Activated T-helper 1 cell treated with anti-CD3 and anti-CD28 coated beads, Interleukin-2, amount 50 U/mL, for 16 hours (primary cell): ENCODE results near the gene JPH3.

Experiments
- DNase-seq, 2 donors: peaks; one replicate each; pipeline ENCODE4 v3.0.0-alpha.2; 2020; ENCODE audit warnings: low read depth in 1 of 2, low spot score in 1 of 2

Gene JPH3

DNA sequence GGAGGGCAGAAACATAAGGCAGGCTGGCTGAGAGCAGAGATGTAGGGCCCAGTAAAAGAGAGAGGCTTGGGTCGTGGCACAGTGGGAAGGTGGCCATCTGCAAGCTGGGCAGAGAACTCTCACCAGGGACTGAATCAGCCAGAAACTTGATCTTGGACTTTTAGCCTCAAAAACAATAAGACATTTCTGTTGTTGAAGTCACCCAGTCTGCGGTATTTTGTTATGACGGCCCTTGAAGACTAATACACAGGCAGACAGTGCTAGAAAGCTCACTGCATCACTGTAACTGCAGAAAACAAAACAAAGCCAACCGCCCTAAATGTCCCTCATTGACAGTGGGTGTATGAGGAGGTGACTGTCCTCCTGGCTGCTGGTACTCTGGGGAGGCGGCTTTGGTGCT lies 3.9 kb upstream of the JPH3 start:
- DNase-seq = no peak

DNA sequence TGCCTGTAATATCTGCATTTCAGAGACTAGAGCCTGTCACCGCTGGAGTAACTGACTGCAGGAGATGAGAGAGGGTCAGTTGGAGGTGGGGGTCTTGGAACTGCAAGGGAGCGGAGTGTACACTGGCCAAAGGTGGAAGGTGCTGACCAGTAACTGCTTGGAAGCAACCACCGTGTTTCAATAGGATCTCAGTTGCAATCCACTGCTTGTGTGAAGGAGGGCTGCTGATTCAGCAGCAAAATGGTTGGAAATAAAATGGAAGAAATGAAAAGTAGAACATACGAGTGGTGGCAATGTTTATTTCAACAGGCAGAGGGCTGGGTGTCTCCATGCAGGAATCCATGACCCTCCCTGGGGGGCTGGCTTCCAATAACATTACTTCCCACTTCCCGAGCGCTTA lies 2.1 kb upstream of the JPH3 start:
- no peak for DNase-seq

DNA sequence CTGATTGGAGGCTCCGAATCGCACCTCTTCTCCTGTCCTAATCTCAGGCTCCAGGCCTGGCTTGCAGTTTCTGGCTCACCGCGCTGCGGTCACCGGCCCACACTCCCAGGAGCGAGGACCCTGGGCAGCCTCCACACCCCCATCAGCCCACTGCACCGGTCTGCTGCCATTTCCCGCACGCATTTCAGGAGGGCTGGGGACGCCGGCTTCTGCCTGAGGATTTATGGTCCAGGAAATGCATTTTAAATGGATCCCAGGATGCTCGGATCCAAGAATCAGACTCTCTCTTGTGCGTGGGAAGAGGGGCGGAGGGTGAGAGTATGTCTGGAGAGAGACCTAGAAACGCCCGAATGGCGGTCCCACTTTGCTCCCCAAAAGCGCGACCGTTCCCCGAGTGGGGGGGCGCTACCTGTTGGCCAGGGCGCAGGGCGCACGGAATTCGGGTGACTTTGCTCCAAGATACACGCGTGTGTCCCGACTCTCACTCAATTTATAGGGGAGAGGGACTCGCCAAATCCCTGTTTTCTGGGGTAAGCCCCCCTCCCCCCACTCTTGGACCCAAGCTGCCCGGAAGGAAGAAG lies 817 bp upstream of the JPH3 start:
- no peak for DNase-seq

DNA sequence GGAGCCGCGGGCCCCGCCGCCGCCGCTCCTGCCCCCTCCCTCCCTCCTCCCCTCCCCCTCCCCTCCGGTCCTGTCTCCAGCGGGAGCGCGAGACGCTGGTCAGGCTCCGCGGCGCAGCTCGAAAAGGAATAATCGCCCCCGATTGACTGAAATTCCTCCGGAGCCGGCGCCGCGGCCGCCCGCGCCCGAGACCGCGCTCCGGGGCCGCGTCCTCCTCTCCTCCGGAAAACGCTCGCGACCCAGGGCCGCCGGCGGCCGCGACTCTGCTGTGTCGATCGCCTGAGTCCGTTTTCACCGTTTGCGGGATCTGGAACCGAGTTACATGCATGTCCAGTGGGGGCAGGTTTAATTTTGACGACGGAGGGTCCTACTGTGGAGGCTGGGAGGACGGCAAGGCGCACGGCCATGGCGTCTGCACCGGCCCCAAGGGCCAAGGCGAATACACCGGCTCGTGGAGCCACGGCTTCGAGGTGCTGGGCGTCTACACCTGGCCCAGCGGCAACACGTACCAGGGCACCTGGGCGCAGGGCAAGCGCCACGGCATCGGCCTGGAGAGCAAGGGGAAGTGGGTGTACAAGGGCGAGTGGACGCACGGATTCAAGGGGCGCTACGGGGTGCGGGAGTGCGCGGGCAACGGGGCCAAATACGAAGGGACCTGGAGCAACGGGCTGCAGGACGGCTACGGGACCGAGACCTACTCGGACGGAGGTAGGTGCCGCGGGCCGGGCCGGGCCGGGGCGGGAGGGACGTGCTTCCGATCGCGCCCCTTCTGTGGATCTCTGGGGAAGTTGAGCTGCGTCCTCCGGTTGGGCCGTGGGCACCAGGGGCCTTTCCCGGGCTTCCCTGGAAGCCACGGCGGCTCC lies 744 bp downstream of the JPH3 start:
- DNase-seq = no peak

DNA sequence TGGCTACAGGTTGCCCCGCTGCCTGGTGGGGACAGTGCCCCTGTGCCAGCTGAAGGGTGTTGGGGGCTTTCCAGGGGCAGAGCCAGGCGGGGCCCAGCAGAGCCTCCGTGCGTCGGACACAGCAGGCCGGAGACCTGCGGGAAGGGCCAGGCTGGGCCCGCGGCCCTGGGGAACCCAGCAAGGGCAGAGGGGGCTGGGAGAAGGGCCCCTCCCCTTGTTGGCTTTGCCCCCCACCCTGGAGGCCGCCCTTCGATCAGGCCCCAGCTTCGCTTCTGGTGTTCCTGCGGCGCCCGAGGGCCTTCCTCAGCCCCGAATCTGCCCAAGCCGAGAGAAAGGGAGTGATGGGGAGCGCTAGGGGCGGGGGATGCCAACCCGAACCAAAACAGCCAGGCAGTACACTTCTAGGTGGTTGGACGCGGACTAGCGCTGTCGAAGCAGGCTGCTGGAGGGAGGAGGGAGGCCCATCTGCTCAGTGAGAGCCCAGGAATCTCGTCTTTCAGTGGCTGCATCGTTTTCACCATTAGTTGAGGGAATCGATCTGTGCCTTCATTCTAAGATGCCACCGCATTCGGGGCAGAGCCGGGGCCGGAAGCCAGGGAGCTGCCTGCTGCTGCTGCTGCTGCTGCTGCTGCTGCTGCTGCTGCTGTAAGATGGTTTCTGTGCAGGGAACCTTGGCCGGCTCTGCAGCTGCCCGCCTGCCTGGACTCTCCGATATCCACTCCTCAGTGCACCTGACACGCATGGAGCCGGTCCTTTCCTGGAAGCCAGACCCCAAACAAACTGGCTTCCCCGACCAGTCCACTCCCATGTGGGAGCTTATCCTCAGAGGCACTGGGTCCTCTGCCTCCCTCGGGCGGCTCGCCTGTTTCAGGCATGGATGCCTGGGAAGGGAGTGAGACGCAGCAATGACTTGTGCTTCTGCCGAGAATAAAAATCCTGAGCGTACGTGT lies 1.7 kb downstream of the JPH3 start:
- no peak for DNase-seq

DNA sequence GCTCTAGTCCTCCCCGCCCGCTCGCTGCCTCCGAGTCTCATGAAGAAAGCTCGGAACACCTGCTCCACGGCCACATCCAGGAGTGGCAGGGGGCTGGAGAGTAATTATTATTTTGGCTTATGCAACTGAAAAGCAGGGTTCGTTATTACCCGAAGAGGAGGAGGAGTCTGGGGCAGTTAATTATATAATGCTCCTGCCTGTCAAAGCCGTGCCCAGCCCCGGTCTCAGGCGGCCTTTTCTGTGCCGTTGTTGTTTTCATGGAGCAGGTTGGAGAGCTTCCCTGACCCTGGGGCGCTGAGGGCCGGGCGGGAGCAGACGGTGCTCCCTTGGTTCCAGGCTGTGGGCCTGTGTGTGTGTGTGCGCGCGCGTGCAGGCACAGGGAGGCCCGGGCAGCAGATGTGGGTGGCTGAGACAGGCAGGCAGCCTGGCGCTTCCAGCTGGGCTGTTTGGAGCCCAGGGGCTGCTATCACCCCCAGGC lies 2.4 kb downstream of the JPH3 start:
- no peak for DNase-seq

DNA sequence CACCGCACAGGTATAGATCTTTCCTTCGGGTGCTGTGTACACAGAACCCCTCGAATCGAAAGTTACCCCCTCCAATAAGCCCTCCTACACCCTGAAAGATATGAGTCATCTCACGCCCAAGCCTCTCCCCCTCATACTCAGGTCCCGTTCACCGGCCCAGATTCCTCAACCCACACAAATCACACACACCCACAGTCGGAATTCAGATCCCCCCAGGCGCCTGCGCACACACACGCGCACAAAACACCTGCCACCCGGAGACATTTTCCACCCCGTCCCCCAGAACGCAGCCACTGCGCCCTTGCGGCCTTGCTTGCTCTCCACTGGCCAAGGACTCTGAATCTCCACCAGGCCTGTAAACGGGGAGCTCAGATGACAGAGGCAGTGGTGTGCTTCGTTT lies 4.9 kb downstream of the JPH3 start:
- DNase-seq = no peak

DNA sequence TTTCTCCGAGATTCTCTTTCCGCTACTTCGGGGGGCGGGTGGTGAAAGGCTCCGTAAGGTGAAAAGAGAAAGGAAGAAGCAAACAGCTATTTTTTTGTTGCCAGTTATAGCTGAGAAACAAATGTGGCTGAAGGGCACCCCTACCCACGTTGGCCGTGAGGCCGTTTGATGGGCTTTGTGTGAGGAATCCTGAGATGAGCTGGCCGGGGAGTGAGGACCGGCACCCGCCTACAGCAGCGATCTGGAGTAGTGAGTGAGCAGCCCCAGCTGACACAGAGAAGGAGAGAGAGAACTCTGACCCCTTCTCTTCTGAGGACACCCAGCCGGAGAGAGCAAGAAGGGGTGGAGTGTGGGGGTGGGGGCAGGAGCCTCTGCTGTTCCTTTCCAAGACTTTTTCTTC lies 5.6 kb downstream of the JPH3 start:
- no peak for DNase-seq

DNA sequence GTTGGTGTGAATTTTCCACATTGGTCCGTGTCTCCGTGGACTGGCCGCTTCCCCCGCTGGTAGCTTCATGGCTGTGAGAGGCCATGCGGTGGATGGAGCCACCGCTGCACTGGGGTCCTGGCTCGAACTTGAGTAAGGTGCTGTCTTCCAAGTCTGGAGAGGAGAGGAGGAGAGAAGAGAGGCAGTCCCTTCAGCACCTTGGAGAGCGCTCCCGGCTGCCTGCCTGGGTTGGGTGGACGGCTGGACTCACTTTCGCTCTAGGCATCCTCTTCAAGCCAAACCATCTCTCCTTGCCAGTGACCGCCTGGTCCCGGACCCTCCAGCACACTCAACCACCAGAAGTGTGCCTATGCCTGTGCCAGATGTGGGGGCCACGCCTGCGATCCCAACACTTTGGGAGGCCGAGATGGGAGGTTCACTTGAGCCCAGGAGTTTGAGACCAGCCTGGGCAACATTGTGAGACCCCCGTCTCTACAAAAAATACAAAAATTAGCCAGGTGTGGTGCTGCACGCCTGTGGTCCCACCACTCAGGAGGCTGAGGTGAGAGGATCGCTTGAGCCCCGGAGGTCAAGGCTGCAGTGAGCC lies 6.2 kb downstream of the JPH3 start:
- no peak for DNase-seq

DNA sequence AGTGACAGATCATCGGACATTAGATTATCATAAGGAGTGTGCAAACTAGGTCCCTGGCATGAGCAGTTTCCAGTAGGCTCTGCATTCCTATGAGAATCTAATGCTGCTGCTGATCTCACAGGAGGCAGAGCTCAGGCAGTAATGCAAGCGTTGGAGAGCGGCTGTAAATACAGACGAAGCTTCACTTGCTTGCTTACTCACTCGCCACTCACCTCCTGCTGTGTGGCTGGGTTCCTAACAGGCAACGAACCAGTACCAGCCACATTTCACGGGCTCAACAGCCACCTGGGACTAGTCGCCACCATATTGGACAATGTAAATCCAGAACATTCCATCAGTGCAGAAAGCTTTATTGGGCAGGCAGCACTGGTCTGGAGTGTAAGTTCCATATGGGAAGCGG lies 7.7 kb downstream of the JPH3 start:
- no peak for DNase-seq

DNA sequence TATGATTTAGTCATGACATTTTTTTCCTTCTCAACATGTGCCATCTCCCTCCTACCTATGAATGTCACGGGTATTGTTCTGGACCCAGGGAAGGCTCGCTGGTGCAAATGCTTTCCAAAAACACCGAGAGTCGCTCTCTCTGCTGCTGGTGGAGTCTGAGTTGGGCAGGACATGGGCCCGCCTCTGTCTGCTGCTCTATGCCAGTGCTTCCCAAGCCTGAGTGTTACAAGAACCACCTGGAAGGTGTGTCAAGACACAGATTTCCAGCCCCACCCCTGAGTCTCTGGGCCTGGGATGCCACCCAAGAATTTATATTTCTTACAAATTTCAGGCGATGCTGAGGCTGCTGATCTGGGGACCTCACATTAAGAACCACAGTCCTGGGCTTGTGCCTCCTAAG lies 9.1 kb downstream of the JPH3 start:
- no peak for DNase-seq

DNA sequence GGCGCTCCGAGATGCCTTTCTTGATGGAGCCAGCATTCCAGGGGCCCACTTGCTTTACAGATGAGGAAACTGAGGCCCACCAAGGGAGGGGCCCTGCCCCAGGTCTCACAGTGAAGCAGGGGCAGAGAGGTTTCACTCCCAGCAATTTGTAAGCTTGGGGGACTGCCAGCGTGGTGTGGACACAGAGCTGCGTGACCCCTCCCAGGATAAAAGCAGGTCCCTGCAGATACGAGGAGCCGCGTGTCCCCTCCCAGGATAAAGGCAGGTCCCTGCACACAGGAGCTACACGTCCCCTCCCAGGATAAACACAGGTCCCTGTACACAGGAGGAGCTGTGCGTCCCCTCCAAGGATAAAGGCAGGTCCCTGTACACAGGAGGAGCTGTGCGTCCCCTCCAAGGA lies 11.7 kb downstream of the JPH3 start:
- no peak for DNase-seq

DNA sequence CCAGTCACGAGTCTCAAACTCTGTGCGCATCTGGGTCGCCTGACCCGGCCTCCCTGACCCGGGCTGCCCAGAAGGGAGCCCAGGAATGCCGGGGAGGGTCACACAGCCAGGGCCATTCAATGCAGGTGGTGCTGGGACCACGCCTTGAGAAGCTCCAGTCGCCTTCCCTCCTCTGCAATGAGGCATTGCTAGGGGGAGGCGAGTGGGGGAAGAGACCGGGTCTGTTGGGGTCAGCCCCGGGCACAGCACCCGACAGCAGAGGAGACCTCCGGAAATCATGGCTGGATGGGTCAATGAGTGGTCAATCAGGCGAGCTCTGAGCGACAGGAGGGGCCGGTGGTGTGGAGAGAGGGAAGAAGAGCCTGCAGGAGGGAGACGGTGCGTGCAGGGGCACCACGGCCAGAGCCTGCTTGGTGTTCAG lies 13.3 kb downstream of the JPH3 start:
- DNase-seq = no peak

DNA sequence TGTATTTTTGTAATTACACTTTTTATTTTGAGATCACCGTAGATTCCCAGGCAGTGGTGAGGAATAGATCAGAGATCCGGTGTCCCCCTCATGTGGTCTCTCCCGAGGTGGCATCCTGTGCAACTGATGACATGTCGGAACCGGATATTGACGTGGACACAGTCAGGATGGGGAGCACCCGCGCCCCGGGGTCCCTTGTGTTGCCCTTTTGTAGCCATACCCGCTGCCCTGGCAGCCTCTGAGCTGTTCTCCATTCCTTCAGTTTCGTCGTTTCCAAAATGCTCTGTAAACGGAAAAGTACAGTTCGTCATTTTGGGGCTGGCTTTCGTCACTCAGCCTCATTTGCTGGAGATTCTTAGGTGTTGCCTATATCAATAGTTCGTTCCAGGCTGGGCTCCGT lies 14.2 kb downstream of the JPH3 start:
- no peak for DNase-seq

DNA sequence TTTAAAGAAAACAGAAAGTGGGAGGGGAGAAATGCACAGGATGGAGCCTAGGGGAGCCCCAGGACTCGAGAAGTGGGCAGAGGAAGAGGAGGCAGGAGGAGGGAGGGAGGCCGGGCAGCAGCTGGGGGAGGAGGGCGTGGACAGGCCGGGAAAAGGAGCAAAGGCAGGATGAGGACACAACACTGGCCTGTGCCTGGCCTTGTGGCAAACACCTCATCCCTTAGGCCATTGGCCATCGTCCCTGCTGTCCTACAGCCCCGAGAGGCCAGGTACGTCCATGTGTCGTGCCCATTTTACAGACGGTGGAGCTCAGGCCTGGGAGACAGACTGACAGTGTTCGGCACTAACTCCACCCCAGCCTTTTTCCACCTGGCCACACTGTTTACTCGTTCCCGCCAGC lies 15.9 kb downstream of the JPH3 start:
- no peak for DNase-seq

DNA sequence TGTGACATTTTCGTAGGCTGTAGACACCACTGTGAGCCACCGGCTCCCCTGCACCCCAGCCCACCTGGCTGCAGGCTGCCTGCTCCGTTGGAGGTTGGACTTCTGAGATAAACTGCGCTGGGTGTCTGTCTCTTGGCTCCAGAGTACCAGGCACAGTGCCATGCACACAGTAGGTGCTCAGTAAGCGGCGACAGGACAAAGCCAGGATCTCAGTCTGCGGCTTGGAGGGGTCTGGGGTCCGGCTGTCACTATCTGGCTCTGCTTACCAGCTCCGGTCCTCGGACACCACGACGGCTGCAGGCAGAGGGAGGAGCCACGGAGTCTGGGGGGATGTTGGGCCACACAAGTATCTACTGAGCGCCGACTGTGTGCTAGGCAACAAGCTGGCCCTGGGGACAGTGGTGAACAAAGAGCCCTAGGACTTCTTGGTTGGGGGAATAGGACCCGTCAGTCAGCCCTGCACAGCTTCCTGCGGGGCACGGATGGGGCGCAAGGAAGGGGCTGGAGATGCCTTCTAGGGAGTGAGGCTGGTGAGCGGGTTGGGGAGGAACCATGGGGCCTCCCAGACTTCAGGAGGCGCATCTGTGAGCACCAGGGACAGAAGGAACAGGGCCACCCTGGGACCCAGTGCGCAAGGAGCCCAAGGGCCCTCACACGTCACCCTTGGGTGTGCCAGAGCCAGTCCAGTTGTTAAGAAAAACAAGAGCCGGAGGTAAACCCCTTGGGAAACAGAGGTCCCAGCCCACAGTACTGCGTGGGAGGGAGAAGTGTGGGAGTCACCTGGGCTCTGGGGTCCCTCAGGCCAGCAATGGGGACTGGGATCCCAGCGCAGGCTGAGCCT lies 17.3 kb downstream of the JPH3 start:
- DNase-seq = no peak

DNA sequence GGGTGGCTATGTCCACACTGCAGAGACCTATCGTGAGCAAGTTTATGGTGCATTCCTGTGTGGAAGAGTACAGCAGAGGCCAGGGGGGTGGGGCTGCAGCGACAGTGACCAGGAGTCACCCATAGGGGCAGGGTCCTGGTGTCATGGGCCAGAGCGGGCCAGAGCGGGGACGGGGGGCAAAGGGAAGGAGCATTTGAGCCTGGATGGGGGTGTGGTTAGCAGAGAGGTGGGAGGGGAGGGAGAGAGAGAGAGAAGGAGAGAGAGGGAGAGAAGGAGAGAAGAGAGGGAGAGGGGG lies 17.8 kb downstream of the JPH3 start:
- DNase-seq = no peak

DNA sequence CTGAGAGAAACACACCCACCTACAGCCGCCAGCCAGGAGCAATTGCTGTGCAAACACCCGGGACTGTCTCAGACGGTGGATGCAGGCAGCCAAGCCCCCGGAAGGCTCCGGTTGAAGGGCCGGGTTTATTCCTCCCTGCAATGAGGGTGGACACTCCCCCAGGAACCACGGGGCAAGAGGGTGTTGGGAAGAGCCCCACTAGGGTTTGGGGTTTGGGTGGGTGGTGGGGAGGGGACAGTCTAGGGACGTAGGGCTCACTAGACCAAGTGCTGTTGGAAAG lies 19.2 kb downstream of the JPH3 start:
- DNase-seq = no peak

DNA sequence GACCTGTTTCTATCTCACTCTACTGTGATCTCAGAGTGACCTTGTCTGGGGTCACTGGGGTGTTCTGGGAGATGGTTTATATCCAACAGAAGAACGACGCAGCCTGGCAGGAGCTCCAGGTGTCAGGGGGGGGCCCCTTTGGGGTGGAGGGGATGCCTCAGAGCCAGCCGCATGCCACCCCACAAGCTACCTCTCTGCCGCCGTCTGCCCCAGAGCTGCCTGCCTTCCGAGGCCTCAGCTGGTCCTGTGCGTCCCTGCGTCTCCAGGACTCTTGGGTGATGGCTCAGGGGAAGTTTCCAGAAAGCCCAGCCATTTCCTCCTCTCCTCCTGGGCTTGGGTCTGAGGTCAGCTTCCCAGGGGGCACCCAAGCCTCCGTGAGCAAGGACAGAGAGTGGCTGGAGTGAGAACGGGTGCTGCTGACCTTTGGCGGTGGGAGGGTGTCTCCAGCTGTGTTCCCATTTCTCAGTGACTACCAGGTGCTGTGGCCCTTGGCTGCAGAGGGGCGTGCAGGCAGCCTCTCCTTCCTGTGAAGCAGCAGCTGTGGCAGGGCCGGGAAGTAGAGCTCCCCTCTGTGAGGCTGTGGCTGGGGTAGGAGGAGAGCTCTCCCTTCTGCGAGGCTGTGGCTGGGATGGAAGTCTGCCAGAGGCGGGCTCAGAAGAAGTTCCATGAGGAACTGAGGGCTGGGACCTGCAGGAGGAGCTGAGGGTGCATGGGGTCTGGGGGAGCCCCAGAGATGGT lies 19.8 kb downstream of the JPH3 start:
- DNase-seq = no peak

DNA sequence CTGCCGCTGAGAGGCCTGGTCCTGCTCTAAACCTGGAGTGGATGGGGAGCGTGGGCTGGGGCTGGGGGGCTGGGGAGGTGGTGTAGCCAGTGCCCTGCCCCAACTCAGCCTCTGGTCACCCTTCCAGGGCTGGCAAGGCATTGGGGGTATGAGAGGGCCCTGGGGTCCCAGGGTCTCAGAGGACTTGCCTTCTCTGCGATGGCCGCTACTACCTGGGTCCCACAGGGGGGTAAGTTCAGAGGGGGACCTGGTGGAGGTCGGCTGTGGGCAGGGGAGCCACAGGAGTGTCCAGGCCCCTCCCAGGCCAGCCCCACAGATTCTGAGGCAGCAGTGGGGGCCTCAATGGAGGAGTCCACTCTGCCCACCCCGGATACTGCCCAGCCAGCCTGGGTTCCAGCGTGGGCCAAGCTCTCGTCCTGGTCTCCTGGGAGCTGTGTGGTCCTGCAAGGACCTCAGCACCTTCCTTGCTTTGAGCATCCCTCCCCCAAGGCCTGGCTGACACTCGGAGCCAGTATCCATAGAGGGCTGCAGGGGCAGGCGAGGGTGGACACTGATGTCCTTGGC lies 20.5 kb downstream of the JPH3 start:
- no peak for DNase-seq
